ENCODE measurements around the gene EIPR1.

Gene EIPR1

GRCh38 chr2:3302751-3303582 lies 74.7 kb downstream of the EIPR1 start:
- no peak for DNase-seq

GRCh38 chr2:3302421-3302750 lies 75.2 kb downstream of the EIPR1 start:
- no peak for DNase-seq

GRCh38 chr2:3301001-3301400 lies 76.6 kb downstream of the EIPR1 start:
- DNase-seq, result no peak

GRCh38 chr2:3300224-3300995 lies 77.2 kb downstream of the EIPR1 start:
- DNase-seq, result no peak

DNA sequence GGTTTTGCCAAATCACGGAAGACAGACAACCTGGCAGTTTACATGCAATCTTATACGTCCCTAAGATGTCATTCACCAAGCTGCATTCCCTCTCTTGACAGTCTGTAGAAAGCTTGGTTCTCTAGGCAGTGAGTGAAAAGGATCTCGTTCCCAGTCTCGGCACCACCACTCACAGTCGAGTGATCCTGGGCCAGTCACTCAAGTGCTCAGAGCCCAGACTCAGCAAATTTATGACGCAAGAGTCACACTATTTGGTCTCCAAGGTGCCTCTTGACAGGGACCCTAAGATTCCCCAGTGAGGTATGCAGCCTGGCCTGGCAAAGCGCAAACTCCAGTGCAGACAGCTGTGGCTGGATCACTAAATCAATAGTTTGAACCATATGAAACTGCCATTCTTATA lies 77.9 kb downstream of the EIPR1 start:
- no peak for DNase-seq

DNA sequence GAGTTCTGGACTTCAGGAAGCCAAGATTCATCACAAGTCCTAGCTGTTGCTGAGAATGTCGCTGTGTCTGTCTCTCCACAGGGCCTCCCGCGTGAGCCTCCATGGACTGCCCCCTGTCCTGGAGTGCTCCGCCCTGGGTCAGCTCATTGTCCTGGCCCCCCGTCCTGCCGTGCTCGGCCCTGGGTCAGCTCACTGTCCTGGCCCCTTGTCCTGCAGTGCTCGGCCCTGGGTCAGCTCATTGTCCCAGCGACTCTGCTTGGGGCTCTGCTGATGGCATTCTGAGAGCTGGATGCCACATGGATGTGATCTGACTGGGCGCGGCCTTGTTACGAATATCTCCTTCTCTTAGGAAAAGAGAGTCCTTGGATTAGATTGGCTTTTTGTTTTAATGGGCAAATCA lies 78.5 kb downstream of the EIPR1 start:
- no peak for DNase-seq

DNA sequence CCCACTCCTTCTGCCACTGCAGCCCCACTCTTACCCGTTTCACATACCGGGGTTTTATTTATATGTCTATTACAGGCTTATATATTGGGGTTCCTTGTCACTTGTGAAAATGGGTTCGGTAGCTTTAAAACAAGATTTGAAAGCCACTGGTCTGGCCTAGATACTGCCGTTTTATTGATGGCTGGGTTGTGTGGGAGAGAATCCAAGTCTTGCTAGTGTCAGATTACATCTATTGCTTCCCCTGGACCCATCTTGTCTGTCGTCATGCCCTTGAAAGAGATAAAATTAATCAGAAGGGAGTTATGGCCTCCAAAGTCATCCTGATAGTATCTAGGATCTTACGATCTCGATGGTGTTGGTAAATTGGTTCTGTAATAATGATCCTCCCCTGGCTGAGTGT lies 79.4 kb downstream of the EIPR1 start:
- DNase-seq, result no peak

DNA sequence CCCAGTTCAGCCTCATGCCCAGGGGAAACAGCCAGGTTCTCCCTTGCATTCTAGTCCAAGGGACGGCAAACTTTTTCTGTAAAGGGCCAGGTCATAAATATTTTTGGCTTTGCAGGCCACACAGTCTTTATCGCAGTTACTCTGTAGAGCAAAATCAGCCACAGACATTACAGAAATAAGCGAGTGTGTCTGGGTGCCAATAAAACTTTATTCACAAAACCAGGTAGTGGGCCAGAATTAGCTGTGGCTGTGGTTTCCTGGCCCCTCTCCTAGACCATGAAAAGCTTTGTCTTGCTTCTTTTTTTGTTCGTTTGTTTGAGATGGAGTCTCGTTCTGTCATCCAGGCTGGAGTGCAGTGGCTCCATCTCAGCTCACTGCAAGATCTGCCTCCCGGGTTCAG lies 80.1 kb downstream of the EIPR1 start:
- DNase-seq, result no peak

- DNase-seq, result no peak
Measured at GRCh38 chr2:3296182-3296972, 81.2 kb downstream of the EIPR1 start.

DNA sequence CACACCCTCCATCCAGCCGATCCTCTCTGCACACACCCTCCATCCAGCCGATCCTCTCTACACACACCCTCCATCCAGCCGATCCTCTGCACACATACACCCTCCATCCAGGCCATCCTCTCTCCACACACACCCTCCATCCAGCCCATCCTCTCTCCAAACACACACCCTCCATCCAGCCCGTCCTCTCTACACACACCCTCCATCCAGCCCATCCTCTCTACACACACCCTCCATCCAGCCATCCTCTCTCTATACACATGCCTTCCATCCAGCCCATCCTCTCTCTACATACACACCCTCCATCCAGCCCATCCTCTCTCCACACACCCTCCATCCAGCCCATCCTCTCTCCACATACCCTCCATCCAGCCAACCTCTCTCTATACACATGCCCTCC lies 83.1 kb downstream of the EIPR1 start:
- no peak for DNase-seq

- no peak for DNase-seq
Measured at GRCh38 chr2:3294069-3294468, 83.5 kb downstream of the EIPR1 start.

DNA sequence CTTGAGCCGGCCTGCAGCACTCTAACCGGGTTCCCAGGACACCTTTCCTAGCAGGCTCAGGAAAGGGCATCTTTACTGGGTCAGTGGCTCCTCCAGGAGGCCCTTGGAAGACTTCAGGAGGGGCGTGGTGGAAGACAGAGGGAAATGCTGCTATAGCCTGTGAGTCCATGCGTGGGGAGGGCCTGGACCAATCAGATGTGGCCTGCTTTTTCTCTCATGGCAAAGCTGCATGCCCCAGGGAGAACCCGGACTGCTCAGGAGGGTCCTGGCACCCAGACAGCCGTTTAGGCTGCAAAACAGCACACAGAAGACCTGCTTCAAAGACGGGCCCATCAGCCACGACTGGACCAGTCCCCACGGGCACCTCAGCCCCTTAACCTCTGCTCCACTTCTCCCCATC lies 84.4 kb downstream of the EIPR1 start:
- DNase-seq, result peak; percentile 10

DNA sequence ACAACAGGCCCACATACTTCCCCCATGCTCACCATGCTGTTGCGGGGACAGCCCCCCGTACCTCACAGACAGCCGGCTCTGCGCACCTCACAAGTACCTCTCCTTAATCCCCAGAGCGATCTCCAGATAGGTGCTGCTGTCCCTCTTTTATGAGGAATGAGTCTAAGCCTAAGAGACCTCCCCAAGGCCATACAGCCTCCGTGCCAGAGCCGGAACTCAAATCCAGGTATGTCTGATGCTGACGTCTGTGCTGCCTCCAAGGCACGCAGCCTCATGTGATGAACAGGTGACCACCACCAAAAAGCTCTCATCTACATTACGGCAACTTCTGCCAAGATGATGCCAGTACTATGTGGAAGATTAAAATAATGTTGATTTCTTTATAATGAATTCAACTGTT lies 85.2 kb downstream of the EIPR1 start:
- no peak for DNase-seq

DNA sequence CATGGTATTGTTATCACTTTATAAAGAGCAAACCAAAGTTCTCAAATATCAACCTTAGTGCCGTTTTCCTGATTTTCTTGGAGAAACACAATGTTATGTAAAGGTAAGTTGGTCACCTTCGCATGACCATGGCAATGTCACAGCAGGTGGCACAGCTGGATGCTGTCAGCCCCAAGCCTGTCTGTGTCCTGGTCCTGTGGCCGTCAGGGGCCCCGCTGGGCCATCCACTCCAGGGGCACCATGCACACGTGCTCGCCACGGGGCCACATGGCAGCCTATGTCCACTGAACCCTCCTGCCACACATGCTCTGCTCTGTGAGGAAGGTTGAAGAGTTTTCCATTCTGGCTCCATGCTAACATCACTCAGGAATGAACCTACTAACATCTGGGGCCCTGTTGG lies 85.9 kb downstream of the EIPR1 start:
- no peak for DNase-seq

- DNase-seq, result peak; percentile 18
Measured at GRCh38 chr2:3291113-3291512, 86.5 kb downstream of the EIPR1 start.

DNA sequence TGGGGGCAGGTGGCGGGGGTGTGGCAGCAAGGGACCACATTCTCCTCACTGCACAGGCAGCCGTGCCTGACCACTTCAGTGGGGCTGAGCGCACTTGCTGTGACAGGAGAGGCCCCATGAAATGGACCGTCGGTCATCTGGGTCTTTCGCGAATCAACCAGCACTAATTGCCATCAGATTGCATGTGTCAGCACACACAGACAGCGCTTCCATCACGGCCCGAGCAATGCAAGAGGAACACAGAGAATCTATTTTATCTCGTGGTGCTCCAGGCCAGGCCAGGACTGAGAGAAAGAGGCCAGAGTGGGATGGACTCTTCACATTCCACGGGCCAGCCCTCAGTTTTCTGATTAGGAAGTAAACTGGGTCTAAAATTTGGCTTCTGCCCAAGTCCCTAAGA lies 87.0 kb downstream of the EIPR1 start:
- DNase-seq, result peak; percentile 28

DNA sequence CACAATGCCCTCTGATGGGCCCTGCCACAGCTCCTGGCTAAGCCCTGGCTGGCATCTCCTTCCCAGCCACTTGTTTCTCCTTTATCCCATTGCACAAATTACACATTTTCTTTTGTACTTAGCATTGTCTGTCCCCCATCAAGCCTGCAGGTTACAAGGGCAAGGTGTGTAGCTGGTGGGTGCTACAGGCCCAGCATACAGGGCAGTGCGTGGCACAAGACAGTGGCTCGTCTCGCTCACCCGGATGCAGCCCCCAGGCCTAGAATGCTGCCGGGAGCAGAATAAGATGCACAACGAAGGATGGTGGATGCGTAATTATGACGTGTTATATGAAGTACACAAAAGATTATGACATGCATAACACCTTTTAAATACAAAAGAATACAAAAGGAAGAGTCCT lies 87.6 kb downstream of the EIPR1 start:
- no peak for DNase-seq

DNA sequence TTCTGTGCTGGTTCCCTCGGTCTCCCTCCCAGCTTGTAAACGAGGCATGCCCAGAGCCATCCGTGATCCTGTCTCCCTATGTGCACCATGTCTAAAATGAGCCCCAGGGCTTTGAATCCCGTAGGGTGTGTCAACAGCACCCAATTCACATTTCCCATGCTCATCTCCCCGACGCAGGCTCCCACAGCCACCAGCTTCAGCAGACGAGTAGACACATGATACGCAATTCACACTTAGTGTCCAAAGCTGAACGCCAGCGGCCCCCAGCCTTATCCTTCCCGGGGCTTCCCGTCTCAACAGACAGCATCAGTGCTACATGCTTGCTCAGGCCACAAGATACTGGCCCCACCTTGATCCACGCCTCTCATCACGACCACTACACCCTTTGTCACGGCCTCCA lies 88.1 kb downstream of the EIPR1 start:
- DNase-seq, result no peak

DNA sequence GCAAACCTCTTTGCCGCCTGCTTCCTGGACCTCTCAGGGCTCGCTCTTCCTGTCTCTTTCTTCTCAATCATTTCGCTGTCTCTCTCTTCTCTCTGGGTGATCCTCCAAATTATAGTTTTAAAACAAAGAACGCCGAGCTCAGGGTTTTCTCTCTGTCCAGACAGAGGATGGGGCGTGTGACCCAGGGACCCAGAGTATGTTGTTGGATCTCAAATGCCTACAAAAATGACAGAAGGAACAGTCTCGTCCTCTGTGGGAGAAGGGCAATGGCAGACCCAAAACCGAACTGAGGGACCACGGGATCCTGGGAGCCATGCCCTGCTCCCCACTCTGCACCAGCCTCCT lies 88.5 kb downstream of the EIPR1 start:
- no peak for DNase-seq

DNA sequence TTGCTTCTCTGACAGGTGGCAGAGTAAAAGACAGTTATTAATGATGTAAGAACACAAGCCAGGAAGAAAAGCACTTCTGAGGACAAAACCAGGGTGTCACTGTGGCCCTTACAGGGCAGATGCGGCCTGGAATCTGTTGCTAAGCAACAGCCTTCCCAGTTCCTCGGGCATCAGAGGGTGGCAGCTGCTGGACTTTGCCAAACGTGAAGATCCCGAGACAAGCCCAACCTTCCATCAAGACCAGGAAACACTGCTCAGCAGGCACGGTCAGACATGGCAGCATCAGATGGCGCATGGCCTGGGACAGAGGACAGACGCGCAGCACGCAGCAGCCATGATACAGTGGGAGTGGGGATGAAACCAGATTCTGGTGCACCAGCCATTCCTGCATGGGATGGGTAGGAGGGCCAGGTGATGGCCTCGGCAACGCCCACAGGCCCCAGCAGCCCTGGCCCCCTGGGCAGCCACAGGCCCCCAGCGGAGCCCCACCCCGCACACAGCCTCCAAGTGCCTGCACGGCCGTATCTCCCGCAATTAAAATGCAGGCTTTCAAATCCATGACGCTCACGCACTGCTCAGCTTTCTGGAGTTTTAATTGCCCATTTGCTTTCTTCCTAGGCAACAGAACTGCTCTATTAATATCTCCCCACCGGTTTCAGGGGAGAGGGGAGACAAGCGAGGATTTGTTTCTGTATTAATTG lies 89.0 kb downstream of the EIPR1 start:
- no peak for DNase-seq

- no peak for DNase-seq
Measured at GRCh38 chr2:3287896-3288295, 89.7 kb downstream of the EIPR1 start.

- DNase-seq, result peak; percentile 32
Measured at GRCh38 chr2:3286646-3287036, 91.0 kb downstream of the EIPR1 start.

All from activated CD8-positive, alpha-beta memory T cell treated with anti-CD3 and anti-CD28 coated beads, Interleukin-2, amount 50 U/mL, for 48 hours (primary cell).